ENCODE measurements around the gene EZH2. TPM values are rescaled to one million over a fixed set of nuclear protein-coding genes. Genes with fewer than 3 reads are reported as not detected.

The EZH2 gene
- 33.6 and 36.5 TPM in 2 replicates for total RNA-seq

GRCh38 chr7:148884049-148884298 is at the start of gene EZH2:
EZH2 (minus strand) TSS chr7:148884291; CDS start chr7:148847298, 36,993 bp downstream.

Small RNA genes lying within 50 kb of the gene (small RNA-seq; reads per million reads assigned to genes)
- gene RF00017, result not detected
- gene RN7SL569P, result not detected
- not detected for gene RNU7-20P

Other genes with a start within 250 kb of the EZH2 start
- gene CUL1, start 185.4 kb downstream of the EZH2 start, total RNA-seq, result 66.5 and 74.1 TPM in 2 replicates
- gene PDIA4, start 144.2 kb upstream of the EZH2 start, total RNA-seq, result 336 and 342 TPM in 2 replicates
- gene ZNF786, start 206.4 kb upstream of the EZH2 start, total RNA-seq, result 5.2 and 6.3 TPM in 2 replicates
- gene ZNF425, start 242.0 kb upstream of the EZH2 start, total RNA-seq, result 1.0 and 1.2 TPM in 2 replicates

Measured in thoracic aorta endothelial cell (primary cell).